HG03439 (cell line): ENCODE measurements around the gene LRRC4C.
"Not testable (repeated sequence)": the region's sequence is repeated elsewhere in the genome, so short reads cannot be mapped to it uniquely, and the experiment has no call there.

ENCODE experiments used
- ATAC-seq: cut with Tn5 transposase; IDR thresholded peaks from one replicate; pipeline ENCODE4 v1.9.1; 2021; ENCODE audit warnings: mild to moderate bottlenecking, moderate library complexity; ENCODE audit not compliant: unreplicated experiment

Gene LRRC4C

DNA sequence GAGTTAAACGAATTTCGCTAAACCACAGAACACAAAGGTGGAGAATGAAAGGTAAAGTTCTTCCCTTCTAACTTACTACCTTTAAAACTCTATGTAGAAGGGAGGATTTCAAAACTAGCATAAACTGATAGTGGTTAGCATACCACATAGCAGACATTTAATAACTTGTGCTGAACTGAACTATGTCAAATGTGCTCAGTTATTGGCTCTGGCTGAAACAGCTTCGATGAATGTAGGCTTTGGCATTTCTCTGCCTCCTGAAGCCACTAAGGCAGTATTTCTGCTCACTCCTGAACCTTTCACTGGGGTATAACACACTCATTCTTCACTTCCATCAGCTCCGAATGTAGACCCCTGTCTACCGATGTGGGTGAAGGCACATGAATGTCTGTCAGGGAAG, 1188.1 kb downstream of the LRRC4C start:
- ATAC-seq, result no peak

DNA sequence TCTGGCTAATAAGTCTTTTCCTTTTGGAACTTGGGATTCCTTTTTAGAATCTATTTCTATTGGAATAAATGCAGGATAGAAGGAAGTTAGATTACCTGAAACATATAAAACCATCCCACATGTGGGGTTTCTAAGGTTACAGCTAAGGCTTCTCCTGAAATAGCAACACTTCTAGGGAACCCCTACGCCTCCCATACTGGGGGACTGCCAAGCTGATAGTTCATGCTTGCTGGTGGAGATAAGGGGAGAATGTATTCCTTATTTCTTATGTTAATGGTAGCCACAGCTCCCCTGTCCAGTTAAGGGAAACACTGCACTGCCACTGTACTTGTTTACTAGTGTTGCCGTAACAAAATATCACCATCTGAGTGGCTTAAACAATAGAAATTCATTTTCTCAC, 1189.6 kb downstream of the LRRC4C start:
- no peak for ATAC-seq

DNA sequence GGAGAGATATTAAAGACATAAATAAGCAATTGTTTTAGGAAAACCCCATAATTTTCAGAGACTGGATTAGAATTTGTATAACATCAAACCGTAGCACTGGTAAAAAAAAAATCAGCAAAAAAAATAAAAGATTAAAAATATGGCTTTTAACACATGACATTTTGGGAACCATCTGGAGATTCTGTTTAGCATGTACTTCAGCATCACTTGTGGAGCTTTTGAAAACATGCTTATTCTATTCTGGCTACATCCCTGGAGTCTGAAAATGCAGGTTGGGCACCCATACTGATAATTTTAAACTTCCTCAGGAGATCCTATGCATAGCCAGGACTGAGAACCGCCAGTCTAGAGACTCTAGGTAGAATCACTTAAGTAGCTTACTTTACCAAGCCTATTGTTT, 1190.9 kb downstream of the LRRC4C start:
- ATAC-seq, result no peak

DNA sequence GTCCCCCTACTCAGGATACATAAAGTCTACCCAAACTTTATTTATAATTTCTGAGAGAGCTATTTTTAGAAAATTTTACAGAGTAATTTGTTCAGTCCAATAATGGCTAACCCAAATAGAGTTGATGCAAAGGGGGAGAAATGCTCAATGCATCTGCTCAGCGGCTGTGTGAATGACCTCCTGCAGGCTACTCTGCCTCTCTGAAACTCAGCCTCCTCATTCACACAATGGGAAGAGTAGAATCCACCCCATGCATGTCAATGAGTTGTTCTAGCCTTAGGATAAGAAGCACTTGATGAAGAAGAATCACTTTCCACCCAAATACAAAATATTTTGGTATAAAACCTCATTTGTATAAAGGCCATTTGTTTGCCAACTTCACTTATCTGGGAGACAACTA, 1204.0 kb downstream of the LRRC4C start:
- ATAC-seq, result no peak

DNA sequence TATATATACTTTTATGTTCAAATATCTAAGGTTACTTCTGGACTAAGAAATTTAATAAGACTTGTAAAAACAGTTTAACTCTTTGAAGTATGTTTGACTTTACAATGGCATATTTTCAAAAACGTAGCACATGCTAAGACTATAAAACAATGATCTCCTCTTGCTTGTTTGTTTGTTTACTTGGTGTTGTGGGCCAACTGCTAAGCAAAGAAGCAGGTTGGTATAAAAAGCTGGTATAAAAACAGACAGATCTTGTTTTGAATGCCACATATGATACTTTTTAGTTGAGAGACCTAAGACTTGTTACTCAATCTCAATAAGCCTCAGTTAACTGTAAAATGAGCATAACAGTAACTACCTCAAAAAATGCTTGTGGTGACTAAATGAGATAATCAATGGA, 1206.3 kb downstream of the LRRC4C start:
- ATAC-seq, result no peak

DNA sequence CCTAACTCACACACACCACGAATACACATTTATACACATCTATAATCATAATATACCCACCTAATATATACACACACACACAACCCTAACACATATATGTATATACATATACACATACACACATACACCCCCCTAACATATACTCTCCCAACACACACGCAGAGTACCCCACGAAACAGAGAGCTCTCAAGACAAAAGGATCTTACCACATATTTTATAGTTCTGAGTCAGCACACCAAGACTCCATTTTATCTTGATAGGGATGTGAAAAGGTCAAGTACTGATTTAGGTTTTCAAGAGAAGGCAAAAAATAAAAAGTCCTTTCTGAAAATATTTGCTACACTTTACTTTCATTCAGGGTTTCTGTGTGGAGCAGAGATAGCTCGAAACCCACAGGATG, 1207.2 kb downstream of the LRRC4C start:
- ATAC-seq, result no peak

DNA sequence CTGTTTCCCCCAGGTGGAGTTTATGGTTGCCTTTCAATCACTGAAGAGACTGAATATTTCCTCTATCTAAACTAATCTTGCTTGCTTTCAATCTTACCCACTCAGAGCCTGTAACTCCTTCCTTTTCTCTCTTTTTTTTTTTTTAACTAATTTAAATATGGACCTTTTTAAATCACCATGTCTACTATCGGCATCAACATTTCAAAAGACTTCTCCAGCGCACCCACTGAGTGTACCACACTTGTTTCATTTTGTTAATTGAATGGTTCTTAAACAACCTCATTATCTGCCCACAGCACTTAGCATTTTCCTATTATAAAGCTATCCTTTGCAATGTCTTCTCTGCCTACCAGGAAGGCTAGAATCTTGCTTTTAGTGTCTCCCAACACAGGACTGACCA, 1212.5 kb downstream of the LRRC4C start:
- ATAC-seq, result no peak

DNA sequence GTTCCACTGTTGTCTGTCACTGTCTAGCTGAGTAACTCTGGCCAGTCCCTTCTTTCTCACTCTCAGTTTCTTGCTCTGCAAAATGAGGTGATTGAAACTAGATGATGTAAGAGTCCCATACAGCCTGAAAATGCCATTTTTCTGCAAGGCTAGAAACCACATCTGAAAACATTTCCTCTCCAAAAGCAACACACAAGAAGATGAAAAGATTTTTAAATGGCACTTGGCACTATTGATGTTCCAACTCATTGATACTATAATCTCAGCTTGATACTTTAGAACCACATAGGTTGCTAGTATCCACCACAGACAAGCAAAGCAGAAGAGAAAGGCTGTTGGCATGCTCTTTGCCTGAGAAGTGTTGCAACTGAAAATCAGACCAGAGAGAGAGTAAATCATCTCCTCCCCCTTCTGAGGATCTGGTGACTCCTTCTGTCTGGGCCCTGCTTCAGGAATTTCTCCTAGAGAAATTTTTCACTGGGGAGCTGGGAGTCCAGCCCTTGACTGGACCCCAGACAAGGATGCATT, 1217.9 kb downstream of the LRRC4C start:
- peak; percentile 95 for ATAC-seq

DNA sequence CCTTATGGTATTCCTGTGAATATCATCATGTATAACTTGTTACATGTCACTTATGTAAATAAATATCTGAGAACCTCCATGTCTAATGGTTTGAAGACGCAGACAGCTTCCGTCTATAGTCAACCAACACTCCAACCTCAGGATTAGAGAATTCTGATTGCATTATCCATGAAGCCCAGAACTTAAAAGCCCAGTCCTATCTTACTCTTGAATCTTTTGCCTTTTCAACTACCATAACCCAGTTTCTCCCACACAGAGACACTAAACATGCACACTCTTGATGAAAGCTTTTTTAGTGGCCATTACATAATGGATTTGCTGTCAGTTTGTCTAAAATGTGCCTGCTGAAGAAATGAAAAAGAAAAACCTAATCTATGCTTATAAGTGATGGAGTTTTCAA, 1219.2 kb downstream of the LRRC4C start:
- ATAC-seq, result no peak

DNA sequence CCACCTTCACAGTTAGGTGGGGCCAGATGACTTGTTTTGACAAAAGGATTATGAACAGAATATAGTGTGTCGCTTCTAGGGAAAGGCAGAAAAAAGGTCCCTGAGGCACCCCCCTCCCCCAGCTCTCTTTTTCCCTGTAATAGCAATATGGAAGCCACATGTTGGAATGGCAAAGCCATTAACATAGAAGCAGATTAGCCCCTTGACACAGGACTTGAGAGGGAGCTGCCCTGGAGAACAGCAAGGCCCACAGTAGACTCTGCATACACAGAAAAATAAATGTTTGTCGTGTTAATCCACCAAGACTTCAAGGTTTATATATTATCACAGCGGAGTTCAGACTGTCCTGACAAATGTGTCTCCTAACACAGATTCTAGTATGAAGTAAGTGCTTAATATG, 1222.9 kb downstream of the LRRC4C start:
- no peak for ATAC-seq

DNA sequence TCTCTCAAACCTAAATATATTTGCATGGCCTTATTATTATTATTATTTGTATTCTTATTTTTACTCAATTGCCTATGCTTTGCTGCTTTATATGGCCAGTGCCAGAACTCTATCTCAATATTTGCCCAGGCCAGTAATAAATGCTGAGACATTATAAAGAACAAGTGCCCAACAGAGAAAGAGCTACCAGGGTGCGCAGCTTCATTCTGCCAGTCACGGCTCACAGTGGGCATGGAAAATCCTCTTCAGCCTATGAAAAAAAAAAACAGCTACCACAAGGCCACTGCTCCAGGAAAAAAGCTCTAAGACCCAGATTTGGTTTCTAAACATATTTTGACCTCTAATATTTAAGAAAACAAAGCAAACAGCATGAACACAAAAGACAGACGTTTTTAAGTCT, 1223.6 kb downstream of the LRRC4C start:
- ATAC-seq, result no peak

DNA sequence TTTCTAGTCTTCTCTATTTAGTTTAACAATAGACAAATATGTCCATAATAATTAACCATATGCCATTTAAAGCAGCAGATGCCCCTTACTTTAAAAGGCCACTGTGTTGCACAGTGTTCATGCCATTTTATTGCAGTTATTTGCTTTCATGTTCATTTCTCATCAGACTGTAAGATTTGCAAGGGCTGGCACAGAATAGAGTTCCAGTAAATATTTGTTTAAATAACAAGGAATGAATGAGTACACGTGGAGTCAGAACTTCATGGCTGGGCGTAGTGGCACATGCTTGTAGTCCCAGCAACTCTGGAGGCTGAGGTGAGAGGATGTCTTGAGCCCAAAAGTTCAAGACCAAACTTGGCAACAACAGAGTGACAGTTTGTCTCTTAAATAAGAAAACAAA, 1228.6 kb downstream of the LRRC4C start:
- ATAC-seq, result no peak

DNA sequence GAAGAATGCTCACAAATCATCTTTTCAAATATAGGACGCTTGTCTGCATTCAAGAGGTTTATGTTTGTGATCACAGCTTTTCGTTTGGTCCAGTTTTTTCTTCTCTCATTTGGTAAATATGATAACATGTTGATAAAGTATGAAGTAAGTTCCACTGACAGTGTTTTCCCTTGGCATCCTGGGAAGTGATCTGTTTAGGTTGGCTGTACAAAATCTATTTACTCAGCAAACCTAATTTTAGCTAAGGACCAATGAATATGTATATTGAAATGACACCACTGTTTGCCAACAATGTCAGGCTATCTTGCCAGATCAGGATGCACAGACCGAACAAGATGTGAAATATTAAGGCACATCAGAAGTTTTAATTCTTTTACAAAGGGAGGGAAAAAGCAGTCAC, 1230.8 kb downstream of the LRRC4C start:
- ATAC-seq, result no peak

DNA sequence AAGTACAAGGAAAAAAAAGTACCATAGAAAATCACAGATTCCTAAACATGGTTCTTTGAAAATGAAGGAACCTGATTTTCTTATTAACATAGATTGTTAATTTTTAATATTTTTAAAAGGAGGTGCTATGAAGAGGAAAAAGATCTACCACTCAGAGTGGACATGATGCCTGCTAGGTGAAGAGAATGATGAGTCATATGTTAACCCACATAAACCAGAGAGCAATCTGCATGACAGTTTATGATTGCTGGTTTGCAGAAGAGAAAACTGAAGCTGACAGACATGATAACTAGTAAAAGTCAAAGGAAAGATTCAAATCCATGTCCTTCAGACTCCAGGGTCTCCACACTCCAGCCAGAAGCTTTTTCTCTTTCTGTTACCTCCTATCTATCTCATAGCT, 1231.7 kb downstream of the LRRC4C start:
- ATAC-seq, result peak; percentile 75

DNA sequence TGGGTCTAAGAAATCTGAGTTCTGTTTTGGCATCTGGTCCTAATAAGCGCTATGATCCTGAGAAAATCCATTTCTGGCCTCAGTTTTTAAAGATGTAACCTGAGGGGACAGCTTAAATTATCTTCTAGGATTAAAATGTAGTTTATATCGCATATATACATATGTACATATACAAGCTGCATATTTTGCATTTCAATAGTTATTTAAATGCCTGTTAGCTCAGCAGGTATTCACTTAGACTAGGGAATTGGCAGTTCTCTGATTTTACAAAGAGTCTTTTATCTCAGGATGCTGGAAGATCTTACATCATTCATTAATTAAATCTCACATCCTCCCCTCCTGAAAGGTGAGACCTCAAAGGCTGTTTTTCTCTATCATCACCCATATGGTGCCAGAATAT, 1232.8 kb downstream of the LRRC4C start:
- ATAC-seq, result no peak

DNA sequence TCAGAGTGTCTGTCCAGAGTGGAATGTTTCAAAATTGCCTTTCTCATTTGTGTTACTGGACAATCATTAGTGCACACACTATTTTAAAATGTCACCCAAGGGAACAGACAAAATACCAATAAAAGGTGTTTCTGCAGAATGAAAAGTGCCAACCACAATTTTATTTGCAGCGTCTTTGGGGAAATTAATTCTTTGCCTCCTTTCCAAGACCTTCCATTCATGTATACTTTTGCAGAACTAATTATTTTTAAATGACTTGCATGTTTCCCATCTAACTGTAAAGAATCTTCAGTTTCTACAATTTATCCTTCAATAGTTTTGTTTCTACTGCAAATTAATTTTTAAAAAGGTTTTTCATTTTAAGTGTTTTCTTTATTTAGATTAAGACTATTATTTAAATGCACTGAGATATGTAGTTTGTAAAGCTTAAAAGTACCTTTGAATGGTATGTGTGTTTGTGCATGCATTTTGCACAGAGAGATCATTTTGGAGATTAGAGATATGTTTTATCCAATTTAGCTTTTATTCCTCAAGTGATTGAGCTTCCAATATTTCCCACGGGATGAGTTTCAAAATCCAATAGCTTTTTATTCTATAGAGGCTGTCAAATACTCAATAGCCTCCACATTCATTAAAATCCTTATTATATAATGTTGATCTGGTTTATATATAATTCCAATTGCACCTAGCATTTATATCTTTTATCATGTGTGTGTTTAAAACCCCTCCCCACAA, 1235.7 kb downstream of the LRRC4C start:
- ATAC-seq, result no peak

DNA sequence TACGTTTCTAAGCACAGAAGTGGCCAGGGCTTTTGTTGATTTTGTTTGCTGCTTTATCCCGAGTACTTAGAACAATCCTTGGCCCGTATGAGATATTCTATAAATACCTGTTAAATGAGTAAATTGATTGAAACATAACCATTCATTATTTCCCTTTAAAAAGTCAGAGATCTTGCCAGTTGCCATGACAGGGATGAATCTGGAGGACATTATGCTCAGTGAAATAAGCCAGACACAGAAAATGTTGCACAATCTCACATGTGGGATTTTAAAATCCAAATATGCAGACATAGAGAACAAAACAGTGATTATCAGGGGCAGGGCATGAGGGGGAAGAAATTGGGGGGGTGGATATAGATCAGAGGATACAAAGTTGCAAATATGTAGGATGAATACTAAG, 1240.1 kb downstream of the LRRC4C start:
- ATAC-seq, result no peak

DNA sequence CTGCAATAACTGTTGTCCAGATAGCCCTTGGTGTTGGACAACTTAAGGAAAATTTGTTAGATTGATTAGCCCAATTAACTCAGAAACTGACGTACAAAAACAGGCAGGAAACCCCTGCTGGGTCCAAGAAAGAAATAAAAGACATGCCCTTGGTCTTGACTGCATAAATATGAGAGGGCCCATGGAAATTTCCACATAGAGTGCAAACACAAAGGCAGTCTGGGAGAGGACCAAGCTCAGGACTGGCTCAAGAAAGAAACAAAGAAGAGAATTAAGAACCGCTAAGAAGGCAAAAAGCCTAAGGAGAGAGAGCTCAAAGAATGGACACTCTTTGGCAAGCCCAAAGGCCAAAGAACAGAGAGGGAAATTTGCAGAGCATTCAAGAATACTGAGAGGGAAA, 1243.9 kb downstream of the LRRC4C start:
- ATAC-seq, result no peak

DNA sequence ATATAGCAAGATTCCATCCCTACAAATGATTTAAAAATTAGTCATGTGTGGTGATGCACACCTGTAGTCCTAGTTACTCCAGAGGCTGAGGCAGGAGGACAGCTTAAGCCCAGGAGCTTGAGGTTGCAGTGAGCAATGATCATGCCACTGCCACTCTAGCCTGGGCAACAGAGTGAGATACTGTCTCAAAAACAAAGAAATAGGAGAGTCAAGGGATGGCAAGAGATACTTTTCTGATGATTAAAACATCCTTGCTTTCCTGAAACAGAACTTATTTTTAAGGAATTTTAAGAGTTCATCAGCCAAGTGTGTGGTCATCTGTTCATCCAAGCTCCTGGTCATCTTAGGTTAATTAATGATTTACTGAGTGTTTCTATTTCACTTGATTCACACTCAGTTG, 1252.0 kb downstream of the LRRC4C start:
- ATAC-seq, result no peak

DNA sequence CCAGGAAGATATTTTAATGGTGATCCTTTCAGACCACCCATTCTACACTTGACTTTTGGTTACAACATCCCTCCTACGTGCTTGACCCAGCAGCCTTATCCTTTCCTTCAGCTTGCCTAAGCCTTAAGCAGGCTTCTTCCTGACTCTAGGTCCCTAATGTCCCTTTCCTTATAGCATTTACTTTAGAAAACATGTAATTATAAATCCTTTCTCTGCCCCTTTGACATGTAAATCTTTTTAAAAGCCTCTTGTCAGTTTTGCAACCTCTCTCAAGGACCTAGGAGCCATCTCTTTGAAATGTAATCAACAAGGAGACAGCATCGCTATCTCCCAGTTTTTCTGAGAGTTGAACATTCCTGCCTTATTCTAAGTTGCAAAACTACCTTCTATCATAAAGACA, 1255.2 kb downstream of the LRRC4C start:
- no peak for ATAC-seq

DNA sequence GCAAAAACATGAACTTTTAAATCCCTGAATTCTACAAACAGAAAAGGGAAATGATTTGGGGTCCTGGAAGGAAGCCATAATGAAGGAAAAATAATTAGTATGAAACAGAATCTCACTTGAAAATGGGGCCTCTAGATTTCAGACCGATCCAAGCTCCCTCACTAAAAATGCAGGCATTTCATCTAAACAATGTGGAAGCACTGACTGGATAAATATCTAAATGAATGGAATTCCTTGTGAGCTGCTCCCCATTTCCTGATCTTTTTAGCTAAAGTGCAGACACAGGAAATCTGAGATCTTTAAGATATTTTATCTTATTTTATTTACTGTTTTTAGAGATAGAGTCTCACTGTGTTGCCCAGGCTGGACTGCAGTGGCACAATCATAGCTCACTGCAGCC, 1255.8 kb downstream of the LRRC4C start:
- ATAC-seq, result no peak

DNA sequence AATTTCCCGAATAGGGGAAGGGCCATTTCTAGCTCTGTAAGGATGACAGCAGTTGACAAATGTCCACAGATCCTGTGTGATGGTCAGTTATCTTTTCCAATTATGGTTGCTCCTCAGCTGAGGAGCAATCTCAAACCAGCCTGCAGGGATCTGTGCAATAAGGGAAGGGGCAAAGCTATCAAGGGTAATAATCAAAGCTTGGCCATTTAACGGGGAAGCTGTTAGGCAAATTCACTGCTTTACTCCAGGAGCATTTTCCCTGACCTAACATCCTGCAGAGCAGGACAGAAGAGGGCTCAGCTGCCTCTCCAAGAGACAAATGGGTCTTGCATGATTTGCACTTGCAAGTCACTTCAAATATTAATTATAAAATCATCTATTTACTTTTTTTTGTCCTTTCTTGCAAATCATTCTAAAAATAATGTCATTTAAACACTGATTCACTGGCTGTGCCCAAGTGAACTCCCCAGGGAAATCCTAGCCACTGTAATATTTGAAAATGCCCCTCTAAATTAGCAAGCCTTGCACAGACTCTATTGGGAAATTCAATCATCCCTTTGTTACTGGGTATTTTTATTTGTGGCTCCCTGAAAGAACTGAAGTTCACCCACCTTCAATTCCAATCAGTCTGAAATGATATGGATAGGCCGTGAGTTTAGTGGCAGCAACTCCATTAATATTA, 1256.7 kb downstream of the LRRC4C start:
- no peak for ATAC-seq

DNA sequence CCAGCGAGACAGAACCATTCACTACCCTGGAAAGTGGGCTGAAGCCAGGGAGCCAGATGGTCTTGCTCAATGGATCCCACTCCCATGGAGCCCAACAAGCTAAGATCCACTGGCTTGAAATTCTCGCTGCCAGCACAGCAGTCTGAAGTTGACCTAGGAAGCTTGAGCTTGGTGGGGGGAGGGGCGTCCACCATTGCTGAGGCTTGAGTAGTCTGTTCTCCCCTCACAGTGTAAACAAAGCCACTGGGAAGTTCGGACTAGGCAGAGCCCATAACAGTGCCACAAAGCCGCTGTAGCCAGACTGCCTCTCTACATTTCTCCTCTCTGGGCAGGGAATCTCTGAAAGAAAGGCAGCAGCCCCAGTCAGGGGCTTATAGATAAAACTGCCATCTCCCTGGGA, 1266.9 kb downstream of the LRRC4C start:
- not testable (repeated sequence) for ATAC-seq
